Choroid plexus epithelial cell (primary cell): ENCODE results near the gene TNRC6C.

Source experiments
- DNase-seq: peaks from one replicate; pipeline ENCODE4 v3.0.0-alpha.2; 2010; ENCODE audit warnings: low read depth
- H3K4me3 ChIP-seq: 2 replicates; pipeline ENCODE4 v1.5.1; 2011; ENCODE audit warnings: low read depth, mild to moderate bottlenecking, control low read depth, low read length, moderate library complexity
- TF ChIP-seq, protein P1 (sequence below): conservative IDR thresholded peaks from 2 replicates; pipeline ENCODE4 v1.5.1; 2011; ENCODE audit warnings: low read depth, mild to moderate bottlenecking, control low read depth, inconsistent platforms, low read length, moderate library complexity

The TNRC6C gene

DNA sequence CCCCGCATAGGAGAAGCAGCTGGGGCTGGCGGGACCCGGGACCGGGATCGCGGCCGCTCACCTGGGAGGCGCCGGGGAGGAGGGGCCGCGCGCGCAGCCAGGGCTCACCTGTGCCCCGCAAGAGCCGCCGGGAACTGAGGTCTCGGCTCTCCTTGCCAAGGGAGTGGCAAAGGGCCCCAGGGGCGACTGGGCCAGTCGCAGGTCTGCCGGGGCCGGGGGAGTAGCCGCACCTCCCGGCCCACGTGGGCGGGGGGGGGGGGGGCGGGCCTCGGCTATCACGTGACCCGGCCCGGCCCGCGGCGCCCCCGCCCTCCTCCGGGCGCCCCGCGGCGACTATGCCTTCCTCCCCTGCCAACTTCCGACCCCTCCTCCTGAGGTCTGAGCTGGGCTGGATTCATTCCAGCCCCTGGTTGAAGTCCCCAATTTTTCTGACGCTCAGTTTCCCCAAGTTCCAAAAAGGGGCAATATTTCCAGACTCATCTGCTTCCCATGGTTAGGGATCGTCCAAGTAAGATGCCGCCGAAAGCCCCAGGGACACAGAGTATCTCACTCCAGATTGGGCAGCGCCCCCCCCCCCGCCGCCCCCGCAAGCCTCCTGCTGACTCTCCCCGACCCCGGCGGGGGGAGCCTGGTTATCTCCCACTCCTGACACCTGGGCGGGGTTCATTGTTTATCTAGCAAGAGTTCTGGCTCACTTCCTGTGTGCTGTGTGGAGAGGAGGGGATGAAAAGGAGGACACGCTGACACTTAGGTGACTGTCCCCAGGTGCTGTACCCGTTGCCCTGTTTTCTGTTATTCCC lies 170.2 kb downstream of the TNRC6C start, which contains the start of gene TMC6:
TMC6 (minus strand) TSS at position 205 of the 800 bp plus-strand sequence. CDS start 1,923 bp downstream, outside the sequence.
- DNase-seq, result no peak
- H3K4me3 ChIP-seq, result peak within 1 kb of the TSS; percentile 65
- TF ChIP-seq, protein P1, sequence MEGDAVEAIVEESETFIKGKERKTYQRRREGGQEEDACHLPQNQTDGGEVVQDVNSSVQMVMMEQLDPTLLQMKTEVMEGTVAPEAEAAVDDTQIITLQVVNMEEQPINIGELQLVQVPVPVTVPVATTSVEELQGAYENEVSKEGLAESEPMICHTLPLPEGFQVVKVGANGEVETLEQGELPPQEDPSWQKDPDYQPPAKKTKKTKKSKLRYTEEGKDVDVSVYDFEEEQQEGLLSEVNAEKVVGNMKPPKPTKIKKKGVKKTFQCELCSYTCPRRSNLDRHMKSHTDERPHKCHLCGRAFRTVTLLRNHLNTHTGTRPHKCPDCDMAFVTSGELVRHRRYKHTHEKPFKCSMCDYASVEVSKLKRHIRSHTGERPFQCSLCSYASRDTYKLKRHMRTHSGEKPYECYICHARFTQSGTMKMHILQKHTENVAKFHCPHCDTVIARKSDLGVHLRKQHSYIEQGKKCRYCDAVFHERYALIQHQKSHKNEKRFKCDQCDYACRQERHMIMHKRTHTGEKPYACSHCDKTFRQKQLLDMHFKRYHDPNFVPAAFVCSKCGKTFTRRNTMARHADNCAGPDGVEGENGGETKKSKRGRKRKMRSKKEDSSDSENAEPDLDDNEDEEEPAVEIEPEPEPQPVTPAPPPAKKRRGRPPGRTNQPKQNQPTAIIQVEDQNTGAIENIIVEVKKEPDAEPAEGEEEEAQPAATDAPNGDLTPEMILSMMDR, result no peak

DNA sequence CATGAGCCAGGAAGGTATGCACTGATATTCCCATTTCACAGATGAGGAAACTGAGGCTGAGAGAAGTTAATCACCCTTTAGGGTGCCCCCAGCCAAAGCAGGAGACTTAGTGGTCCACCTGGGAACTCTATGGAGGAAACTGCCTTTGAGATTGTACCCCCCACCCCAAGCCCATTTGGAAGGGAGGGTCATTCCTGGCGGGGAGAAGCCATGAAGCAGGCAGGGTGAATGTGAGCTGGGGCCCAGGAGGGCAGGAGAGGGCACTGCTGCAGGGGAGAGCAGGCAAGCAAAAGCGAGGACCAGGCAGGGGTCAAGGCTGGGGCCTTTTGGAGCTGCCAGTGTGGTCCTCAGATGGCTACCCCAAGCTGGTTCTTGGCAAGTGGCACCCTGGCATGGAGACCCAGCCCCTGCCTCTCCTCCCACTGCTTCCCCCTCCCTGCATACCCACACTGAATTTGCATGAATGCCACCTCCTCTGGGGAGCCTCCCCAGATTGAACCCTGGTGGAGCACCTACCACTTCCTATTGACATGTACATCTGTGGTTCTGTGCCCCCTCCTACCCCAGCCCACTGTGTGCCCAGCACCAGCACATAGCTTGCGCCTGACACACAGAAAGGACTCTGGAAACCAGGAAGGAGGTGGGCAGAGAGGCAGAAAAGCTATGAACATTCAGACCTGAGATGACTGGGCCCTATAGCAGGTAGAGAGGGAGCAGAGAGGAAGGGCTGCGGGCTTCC lies 171.0 kb downstream of the TNRC6C start:
- no peak for DNase-seq
- TF ChIP-seq, protein P1, result no peak

DNA sequence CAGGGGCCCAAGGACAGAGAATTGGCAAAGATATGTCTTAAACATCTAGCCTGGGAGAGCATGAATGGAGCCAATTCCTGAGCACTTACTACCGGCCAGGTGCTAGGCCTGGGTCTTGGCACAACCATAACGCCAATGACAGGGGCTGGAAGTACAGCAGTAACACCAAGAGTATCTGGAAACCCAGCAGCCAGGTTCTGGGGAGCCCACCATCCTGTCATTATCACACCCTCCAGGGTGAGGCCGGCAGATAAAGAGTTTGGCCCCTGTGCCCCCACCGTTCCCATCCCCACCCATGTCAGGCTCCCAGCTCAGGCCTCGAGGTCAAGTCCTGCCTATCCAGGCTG lies 171.6 kb downstream of the TNRC6C start:
- DNase-seq, result no peak
- no peak overlapping the region for H3K4me3 ChIP-seq
- TF ChIP-seq, protein P1, result no peak

More for the DNA sequence above, 171.0 kb downstream of the TNRC6C start:
- H3K4me3 ChIP-seq, result no peak overlapping the region

DNA sequence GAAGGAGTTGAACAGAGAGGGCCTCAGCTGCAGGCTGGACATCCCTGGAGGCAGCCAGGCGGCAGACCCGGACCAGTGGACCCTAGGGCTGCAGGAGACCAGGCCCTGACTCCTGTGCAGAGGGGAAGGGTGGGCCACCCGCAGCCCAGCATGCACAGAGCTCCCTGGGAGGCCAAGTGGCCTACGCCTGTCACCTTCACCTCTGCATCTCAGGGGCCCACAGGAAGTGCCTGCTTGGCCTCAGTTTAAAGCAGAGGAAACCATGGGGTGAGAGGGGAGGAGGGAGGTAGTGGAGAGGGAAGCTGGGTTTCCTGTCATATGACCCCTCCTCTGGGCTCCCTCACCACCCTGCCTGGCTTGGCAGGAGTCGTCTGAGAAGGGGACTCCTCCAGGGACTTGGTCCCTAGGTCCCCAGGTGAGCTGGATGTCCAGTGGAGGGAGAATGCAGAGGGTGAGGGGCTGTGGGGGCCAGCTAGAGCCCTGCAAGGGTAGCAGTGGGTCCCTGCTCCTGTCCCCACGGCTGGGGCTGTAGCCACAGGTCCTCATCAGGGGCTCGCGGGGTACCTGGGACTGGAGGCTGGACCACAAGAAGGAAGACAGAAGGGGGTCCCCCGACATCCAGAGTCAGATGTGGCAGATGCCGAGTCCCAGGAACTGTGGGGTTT lies 172.1 kb downstream of the TNRC6C start, which contains the start of gene TMC8:
TMC8 (plus strand) TSS at position 335 of the 665 bp plus-strand sequence. CDS start 818 bp downstream, outside the sequence.
- DNase-seq, result no peak
- TF ChIP-seq, protein P1, result no peak
- no peak within 1 kb of the TSS for H3K4me3 ChIP-seq

DNA sequence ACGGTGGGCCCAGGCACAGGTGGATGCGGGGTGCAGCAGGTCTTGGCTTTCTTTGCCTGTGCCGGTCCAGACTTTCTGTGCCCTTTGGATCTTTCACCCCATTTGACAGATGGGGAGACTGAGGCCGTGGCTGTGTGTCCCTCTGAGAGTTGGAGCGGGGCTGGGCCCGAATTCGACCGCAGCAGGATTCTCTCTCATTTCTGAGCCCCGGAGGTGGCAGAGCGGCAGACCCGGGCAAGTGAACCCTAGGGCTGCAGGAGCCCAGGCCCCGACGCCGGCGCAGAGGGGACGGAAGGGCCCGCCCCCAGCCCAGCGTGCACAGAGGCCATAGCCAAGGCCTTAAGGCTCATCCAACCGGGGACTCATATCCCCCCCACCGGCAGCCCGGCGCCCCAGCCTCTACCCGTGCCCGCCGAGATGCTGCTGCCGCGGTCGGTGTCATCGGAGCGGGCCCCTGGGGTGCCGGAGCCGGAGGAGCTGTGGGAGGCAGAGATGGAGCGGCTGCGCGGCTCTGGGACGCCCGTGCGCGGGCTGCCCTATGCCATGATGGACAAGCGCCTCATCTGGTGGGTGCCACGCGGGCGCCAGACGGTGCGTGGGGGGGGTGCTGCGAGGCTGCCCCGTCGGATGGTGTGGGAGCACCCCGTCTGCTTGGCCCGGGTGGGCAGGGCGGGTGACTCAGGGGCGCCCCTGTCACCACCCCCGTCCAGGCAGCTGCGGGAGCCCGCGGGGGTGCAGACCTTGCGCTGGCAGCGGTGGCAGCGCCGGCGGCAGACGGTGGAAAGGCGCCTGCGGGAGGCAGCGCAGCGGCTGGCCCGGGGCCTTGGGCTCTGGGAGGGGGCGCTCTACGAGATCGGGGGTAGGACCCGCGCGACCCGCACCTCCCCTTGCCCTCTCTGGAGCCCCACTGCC lies 172.9 kb downstream of the TNRC6C start:
- H3K4me3 ChIP-seq, result no peak overlapping the region
- DNase-seq, result no peak
- TF ChIP-seq, protein P1, result no peak

DNA sequence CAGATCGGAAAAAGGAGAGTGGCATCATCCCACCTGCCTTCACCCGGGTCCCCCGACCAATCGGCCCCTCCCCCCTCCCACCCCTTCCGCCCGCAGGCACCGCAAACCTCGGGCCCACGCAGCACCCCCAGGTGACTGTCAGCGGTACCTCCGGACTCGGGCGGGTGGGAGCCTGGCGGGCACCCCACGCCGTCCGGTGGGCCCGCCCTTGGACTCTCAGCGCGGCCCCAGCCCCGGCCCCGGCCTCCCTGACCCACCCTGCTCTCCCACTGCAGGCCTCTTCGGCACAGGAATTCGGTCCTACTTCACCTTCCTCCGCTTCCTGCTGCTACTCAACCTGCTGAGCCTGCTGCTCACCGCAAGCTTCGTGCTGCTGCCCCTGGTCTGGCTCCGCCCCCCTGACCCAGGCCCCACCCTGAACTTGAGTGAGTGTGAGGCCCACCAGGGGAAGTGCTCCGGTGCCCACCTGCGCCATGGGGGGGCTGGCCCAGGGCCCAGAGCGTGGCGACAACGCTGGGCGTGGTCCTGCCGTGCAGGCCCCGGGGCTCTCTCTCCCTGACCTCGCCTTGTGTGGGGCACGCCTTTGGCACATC lies 173.7 kb downstream of the TNRC6C start:
- TF ChIP-seq, protein P1, result no peak
- H3K4me3 ChIP-seq, result no peak overlapping the region
- no peak for DNase-seq
